GM12891 (cell line): ENCODE data around the gene SLC45A1.

Experiments used
- PAX5 ChIP-seq: IDR thresholded peaks from 2 replicates; pipeline ENCODE4 v1.6.1; 2011; ENCODE audit warnings: low read length, moderate library complexity, mild to moderate bottlenecking; ENCODE audit not compliant: insufficient read depth, severe bottlenecking
- POLR2A ChIP-seq: IDR thresholded peaks from 2 replicates; pipeline ENCODE4 v1.6.1; 2011; ENCODE audit warnings: low read depth, low read length, control low read depth
- POLR2AphosphoS5 ChIP-seq: IDR thresholded peaks from 2 replicates; pipeline ENCODE4 v1.6.1; 2011; ENCODE audit warnings: low read depth, low read length, control low read depth
- TAF1 ChIP-seq: IDR thresholded peaks from 2 replicates; pipeline ENCODE4 v1.6.1; 2011; ENCODE audit warnings: low read depth, low read length, control low read depth

DNA sequence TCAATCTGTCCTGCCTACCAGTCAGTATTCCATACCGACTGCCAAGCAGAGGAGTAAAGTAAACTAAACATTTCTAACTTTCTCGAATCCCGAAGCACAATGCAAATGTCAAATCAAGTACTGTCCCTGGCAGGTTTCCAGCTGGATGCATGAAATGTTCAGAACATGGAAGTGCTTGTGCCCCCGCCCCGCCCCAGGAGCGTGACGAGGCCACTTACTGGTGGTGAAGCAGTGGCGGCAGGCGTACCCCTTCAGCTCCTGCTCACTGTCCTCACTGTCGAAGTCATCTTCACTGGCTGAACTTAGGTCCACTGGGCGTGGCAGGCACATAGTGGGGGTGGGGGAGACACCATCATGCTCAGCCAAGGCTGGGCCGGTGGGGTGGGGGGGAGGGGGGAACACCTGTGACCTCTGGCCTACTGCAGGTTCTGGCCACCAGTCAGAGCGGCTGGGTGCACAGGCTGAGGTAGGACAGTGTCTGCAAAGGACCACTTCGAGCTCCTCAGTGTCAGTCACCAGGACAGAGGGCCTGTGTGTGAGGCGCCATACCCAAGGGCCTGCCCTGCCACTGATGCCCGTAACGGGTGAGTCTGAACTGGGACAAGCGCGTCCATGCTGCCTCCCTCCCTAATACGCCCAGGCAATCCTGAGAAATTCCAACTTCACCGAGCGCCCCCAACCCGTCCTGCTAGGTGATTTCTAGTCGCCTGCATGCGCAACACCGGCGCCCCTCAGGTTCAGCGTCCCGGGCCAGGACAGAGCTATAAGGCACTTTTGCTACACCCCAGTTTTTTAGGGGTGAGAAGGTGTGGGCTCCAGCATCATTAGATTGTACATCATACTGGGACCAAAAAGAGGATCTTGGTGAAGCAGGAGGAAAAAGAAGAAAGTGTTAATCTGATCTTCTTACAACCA, 46.9 kb downstream of the SLC45A1 start:
- no peak for TF ChIP-seq POLR2A
- no peak for TF ChIP-seq POLR2AphosphoS5
- TF ChIP-seq TAF1 = no peak
- no peak for TF ChIP-seq PAX5
